ENCODE data around the gene ALDH1L1. TPM values are rescaled to one million over a fixed set of nuclear protein-coding genes. Genes with fewer than 3 reads are reported as not detected.
A peak's percentile ranks its signal among the peaks of the same experiment; 100 is the strongest.

ALDH1L1 gene
- total and polyA plus RNA-seq, 2 of the 8 experiments (the other 6 are each of a cell fraction or from before 2014, with no cell fraction given): 0.98 to 1.6 TPM

GRCh38 chr3:126114443-126115386 lies 65.7 kb downstream of the ALDH1L1 start:
- Histone ChIP-seq H2BK12ac (ENCODE audit: low read depth, low read length) (no peak overlapping the region), H3K4me1 (replicated peaks in 1 of 4; ENCODE audit: control insufficient read depth in 3 of 4, insufficient read depth in 4 of 4, low read length in 3 of 4) (no peaks in the 10 kb centered on the region), H3K4ac (replicated peaks; ENCODE audit: insufficient read length, low read depth, low read length) (no peak overlapping the region), H3K9me3 (ENCODE audit: insufficient read depth in 2 of 2, low read depth in 1 of 2, low read length in 1 of 2) (no peaks in the 10 kb centered on the region; a peak in 1 of 4 replicates), H3K4me3 (ENCODE audit: extremely low read depth in 1 of 4, insufficient read depth in 2 of 4, low read depth in 3 of 4, low read length in 4 of 4) (no peak overlapping the region), H3K79me1 (ENCODE audit: low read depth, low read length) (no peaks in the 10 kb centered on the region; the same call in 1 of the 2 replicates), H3K79me2 (ENCODE audit: control insufficient read depth in 1 of 2, insufficient read depth in 2 of 2, low read length in 2 of 2) (no peaks in the 10 kb centered on the region), H2BK20ac (ENCODE audit: low read length) (no peak overlapping the region), H3K23me2 (ENCODE audit: low read depth, low read length) (no peaks in the 10 kb centered on the region), H4K20me1 (replicated peaks in 1 of 2; ENCODE audit: control insufficient read depth in 1 of 2, insufficient read depth in 2 of 2, low read length in 2 of 2) (no peaks in the 10 kb centered on the region), H3K14ac (ENCODE audit: insufficient read length) (no peak overlapping the region), H4K5ac (ENCODE audit: insufficient read length, low read depth, low read length) (no peak overlapping the region), H2AFZ (ENCODE audit: low read length) (no peak overlapping the region), H3K27me3 (replicated peaks in 1 of 4; ENCODE audit: control insufficient read depth in 3 of 4, extremely low read depth in 1 of 4, insufficient read depth in 3 of 4, low read length in 3 of 4) (no peaks in the 10 kb centered on the region), H3K18ac (ENCODE audit: extremely low read depth, low read length) (no peak overlapping the region), H2BK120ac (replicated peaks; ENCODE audit: low read depth, low read length) (no peak overlapping the region), H4K91ac (replicated peaks; ENCODE audit: insufficient read length, low read length) (no peak overlapping the region), H2BK15ac (ENCODE audit: low read length) (no peak overlapping the region), H3K9ac (replicated peaks in 1 of 4; ENCODE audit: extremely low read depth in 1 of 4, low read depth in 3 of 4, low read length in 3 of 4) (no peak overlapping the region; a peak in 1 of 7 replicates), H3K23ac (ENCODE audit: insufficient read length) (no peak overlapping the region), H3K36me3 (ENCODE audit: control insufficient read depth in 2 of 4, insufficient read depth in 4 of 4, low read length in 3 of 4) (no peaks in the 10 kb centered on the region), H2AK5ac (ENCODE audit: low read depth, low read length) (no peak overlapping the region), H3K4me2 (ENCODE audit: insufficient read depth in 1 of 2, low read depth in 2 of 2, low read length in 2 of 2) (no peak overlapping the region), H3K27ac (ENCODE audit: low read depth, low read length) (no peak overlapping the region), H3K56ac (replicated peaks; ENCODE audit: insufficient read length, low read depth, low read length) (no peak overlapping the region), H4K8ac (ENCODE audit: extremely low read depth, insufficient read depth, low read length) (no peak overlapping the region; the same call in 1 of the 2 replicates), H2BK5ac (ENCODE audit: low read depth, low read length) (no peak overlapping the region)
- FAIRE-seq: no peak
- POLR2A ChIA-PET (ENCODE audit: partially characterized antibody): no interaction called here
- 91% methylated on average over 15 of the region's 16 CpGs; no CpG with 5 or more reads in 1 of the 2 experiments for WGBS, 2 experiments (ENCODE audit: extremely low coverage in 1 of 2, insufficient coverage in 1 of 2, insufficient read length in 1 of 2, insufficient replicate concordance in 2 of 2, low coverage in 1 of 2, low lambda C conversion rate in 2 of 2, missing lambda C conversion rate in 1 of 2)
- peak in 1 of 2 experiments; percentile 37 for DNase-seq (ENCODE audit: low read depth in 1 of 2, low spot score in 2 of 2)
- CTCF ChIA-PET (ENCODE audit: partially characterized antibody): interaction anchor here (0.7 to 7.3 kb wide), 10 partner anchors 11 to 149 kb away, joined by 3 to 52 read pairs (median 4); no protein-coding TSS in a partner anchor
- TF ChIP-seq YY1 (IDR thresholded peaks at IDR 0.05; ENCODE audit: low read depth, low read length) (no peak), SP1 (IDR thresholded peaks at IDR 0.05; ENCODE audit: low read depth, low read length) (no peak), TCF12 (IDR thresholded peaks at IDR 0.05; ENCODE audit: low read depth, low read length) (no peak)
